Activated CD4-positive, alpha-beta T cell treated with anti-CD3 and anti-CD28 coated beads, Interleukin-2, amount 50 U/mL, for 24 hours (primary cell): ENCODE measurements around the gene TGFB1I1.
A peak's percentile ranks its signal among the peaks of the same experiment; 100 is the strongest.
"Not testable (repeated sequence)": the region's sequence is repeated elsewhere in the genome, so short reads cannot be mapped to it uniquely, and the experiment has no call there.

Source experiments
- DNase-seq, 2 donors: peaks; one replicate each; pipeline ENCODE4 v3.0.0-alpha.2; 2020; ENCODE audit warnings: low read depth in 1 of 2, low spot score in 1 of 2

Gene TGFB1I1

DNA sequence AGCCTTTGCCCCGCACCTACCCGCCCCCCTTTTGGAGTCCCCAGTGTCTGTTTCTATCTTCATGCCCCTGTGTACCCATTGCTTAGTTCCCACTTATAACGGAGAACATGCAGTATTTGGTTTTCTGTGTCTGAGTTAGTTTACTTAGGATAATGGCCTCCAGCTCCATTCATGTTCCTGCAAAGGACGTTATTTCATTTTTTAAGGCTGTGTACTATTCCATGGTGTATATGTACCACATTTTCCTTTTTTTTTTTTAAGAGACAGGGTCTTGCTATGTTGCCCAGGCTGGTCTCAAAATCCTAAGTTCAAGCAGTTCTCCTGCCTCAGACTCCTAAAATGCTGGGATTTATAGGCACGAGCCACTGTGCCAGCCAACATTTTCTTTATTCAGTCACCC is 4.1 kb upstream of the TGFB1I1 start:
- DNase-seq: no peak

DNA sequence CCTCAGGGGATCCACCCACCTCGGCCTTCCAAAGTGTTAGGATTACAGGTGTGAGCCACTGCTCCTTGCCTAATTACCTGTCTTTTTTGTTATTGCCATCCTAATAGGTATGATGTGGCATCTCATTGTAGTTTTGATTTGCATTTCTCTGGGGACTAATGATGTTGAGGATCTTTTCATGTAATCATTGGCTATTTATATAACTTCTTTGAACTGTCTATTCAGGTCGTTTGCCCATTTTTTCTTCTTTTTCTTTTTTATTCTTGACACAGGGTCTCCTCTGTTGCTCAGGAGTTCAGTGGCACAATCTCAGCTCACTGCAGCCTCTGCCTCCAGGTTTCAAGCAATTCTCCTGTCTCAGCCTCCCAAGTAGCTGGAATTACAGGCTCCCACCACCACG is 1.3 kb upstream of the TGFB1I1 start:
- no peak for DNase-seq

DNA sequence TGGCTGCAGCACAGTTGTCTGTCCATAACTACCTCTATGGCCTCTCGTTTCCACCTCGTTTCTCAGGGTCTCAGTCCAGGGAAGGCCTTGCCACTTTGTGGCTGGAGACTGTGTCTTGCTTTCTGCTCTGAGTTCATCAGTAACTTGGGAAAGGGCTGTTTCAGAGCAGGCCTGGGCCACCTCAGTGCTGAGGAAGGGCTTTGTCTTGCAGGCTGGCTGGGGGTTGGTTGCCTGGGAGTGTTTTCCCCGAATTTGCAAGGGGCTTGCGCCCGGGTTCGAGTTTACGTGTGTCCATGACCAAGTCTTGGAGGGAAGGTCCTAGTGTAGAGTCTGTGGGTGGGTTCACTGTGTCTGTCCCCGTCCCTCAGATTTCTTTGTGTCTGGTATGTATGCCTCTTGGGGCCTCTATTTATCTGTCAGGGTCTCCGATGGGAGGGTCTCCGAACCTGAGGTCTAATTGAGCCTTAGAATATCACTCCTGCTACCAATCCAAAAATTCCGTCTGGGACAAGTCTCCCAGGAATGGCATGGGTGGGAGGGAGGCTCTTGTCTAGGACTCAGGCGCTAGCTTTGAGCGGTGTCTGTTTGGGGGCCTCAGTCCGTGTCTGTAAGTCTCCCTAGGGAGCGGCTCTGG is 594 bp upstream of the TGFB1I1 start:
- DNase-seq: no peak

DNA sequence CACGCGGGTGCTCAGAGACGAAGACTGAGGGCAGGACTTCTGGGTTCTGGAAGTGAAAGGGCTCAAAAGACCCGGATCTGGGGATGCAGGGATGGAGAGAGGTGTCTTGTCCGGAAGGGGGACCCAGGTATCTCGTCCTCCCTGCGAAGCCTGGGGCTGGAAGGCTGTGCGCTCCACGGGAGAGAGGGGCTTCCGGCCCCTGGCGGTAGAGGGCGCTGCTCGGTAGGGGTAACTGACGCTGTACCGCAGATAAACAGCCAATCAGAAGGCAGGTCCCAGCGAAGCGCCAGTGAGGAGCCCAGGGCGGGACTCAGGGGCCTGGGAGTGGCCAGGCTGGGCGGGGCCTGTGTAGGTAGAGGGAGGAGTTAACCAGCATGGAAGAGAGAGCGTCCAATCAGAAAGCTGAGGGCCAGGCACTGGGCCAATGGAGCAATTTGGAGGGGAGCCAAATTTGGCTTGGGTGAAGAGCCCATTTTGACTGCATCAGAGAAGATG is 804 bp downstream of the TGFB1I1 start:
- no peak for DNase-seq

DNA sequence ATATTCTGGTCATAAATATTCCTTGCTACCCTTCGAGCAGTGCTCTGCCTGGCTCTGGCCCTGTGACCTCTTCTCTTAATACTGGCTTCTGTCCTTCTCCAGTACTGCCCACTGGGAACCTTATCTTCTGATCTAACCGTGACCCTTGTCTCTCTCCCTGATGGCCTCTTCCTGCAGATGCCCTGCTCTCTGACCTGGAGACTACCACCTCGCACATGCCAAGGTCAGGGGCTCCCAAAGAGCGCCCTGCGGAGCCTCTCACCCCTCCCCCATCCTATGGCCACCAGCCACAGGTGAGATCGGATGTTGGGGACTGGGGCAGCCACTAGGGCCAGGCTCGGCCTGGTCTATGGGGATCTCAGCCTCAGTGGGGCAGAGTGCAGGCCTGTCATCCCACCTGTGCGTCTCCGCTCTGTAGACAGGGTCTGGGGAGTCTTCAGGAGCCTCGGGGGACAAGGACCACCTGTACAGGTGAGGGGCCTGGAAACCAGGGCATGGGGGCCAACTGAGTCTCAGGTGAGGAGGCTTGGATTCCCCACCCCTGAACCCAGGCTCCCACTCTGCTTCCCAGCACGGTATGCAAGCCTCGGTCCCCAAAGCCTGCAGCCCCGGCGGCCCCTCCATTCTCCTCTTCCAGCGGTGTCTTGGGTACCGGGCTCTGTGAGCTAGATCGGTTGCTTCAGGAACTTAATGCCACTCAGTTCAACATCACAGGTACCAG is 1.5 kb downstream of the TGFB1I1 start:
- DNase-seq: no peak

DNA sequence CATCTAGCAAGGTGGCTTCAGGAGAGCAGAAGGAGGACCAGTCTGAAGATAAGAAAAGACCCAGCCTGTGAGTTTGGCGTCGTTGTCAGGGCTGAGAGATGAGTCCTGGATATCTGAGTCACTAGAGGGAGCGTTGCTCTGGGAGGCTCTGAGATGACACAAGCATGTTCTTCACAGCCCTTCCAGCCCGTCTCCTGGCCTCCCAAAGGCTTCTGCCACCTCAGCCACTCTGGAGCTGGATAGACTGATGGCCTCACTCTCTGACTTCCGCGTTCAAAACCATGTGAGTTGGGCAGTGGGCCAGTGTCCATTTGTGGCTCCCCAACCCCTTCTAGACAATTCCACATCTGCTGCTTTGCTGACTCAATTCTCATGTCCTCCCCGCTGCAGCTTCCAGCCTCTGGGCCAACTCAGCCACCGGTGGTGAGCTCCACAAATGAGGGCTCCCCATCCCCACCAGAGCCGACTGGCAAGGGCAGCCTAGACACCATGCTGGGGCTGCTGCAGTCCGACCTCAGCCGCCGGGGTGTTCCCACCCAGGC is 2.3 kb downstream of the TGFB1I1 start:
- DNase-seq: no peak

DNA sequence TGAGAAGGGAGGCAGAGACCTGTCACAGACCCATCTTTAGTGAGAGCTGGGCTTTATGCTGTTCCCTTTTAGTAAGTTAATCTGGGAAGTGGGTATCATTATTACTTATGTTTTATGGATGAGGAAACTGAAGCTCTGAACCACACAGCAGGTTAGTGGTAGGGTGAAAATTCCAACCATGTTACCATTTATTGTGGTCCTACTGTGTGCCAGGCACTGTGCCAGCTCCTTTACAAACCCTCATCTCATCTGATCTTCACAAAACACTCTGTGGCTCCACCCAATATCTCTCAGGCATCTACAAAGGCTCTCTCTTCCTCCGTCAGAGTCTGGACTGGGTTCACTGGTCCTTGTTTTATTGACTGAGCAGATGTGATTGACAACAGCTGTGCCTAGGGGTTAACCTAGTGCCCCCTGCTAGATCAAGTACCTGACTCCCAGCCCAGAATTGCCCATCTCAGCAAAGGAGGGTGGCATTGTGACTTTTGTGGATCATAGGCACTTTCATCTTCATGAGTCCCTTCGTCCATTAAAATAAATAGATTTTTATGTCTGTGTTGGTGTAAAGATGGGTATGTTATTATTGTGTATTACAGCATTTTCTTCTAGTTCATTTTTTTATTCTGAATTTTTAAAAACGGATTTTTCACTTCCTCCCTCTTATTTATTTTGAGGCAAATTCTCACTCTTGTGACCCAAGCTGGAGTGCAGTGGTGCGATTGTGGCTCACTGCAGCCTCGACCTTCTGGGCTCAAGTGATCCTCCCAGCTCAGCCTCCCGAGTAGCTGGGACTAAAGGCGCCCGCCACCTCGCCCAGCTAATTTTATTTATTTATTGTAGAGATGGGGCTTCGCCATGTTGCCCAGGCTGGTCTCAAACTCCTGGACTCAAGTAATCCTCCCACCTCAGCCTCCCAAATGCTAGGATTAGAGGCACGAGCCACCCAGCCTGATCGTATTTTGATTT is 3.1 kb downstream of the TGFB1I1 start:
- DNase-seq: no peak

DNA sequence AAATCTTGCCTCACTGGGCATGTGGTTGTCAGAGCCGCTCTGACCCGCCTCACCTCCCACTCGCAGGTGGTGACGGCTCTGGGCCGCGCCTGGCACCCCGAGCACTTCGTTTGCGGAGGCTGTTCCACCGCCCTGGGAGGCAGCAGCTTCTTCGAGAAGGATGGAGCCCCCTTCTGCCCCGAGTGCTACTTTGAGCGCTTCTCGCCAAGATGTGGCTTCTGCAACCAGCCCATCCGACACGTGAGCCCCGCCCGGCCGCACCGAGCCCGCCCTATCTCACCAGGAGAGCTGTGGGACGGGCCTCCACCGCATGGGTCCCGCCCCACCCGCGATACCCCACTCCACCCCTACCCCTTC is 4.0 kb downstream of the TGFB1I1 start:
- no peak for DNase-seq

DNA sequence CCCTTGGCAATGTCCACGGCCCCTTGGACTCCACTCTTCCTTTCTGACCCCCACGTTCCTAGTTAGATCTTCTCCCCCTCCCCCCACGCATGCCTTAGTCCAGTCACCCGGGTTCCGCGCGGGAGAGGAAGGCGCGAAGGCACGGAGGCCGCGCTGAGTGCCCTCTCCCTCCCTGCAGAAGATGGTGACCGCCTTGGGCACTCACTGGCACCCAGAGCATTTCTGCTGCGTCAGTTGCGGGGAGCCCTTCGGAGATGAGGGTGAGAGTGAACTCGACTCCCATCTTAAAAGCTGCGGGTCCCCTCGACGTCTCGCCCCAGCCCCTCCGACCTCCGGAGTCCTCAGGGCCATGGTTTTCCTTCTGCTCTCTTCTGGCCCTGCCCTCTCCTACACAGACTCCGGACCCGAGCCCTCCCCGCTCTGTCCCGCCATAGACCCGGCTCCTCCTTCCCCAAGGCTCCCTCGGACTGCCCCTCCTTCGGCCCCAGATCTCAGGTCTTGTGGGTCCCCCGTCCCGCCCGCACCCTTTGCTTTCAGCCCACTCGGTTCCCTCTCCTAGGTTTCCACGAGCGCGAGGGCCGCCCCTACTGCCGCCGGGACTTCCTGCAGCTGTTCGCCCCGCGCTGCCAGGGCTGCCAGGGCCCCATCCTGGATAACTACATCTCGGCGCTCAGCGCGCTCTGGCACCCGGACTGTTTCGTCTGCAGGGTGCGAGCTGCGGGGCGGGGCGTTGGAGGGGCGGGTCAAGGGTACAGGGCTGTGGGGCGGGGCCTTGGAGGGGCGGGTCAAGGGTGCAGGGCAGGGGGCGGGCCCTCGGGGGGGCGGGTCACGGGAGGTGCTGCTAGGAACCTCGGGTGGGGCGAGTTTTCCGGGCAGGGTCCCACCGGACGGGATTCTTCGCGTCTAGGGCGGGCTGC is 4.6 kb downstream of the TGFB1I1 start:
- peak; percentile 71 to 80 for DNase-seq

DNA sequence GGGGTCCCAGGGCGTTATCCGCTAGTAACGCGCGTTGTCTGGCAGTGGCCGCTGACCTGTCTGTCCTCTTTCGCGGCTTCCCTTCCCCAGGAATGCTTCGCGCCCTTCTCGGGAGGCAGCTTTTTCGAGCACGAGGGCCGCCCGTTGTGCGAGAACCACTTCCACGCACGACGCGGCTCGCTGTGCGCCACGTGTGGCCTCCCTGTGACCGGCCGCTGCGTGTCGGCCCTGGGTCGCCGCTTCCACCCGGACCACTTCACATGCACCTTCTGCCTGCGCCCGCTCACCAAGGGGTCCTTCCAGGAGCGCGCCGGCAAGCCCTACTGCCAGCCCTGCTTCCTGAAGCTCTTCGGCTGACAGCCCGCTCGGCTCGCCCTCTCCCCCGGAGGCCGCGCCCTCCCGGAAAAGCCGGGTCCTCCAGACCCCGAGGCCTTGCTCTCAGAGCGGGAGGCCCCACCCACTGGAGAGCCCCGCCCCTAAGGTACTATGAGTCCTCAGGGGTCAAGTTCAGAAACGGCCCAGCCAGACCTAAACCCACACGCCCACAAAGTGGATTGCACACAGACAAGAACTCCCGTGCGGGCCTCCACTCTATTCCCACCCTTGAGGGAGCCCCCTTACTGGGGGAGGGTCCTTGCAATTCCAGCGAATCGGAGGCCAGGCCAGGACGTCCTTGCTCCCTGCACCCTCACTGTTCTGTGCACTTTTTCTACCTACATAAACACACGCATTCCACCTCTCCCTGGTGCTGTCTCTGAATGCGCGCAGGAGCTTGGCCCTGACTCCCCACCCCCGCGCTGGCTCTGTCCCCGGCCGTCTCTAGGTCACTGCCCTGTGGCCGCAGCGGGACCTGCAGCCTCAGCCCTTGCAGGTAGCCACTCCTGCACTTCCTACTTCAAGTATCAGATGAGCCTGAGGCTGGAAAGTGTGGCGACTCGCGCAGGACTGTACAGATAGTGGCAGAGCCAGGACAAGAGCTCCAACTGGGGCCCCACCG is 5.6 kb downstream of the TGFB1I1 start:
- no peak for DNase-seq

DNA sequence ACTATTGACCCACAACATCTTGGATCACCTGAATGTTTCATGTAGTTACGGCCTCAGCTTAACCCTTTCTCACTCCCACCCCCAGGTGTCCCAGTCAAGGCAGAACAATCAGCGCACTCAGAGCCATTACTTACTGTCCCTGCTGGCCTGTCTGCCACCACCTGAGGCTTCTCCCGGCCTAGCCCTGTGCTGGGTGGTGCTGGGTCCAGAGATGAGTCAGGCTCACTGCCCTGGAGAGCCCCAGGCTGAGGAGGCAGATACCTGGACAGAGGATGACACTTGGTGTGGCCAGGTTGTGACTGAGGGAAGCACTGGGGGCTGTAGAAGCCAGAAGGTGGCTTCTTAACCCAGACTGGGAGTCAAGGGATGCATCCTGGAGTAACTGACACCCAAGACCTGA is 7.0 kb downstream of the TGFB1I1 start:
- DNase-seq: no peak

DNA sequence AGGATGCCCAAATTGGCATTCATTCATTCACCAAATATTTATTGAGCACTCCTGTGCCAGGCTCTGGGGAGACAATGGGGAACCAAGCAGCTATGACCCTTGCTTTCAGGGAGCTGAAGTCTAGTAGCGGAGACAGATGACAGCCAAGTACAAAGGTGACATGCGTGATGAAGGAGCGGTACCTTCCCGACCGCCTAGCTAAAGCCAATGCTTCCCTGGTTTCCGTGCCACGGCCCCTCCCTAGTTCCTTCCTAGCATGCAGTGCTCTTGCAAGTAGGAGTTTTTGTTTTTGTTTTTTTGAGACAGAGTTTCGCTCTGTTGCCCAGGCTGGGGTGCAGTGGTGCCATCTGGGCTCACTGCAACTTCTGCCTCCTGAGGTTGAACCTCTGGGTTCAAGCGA is 7.8 kb downstream of the TGFB1I1 start:
- DNase-seq: no peak

DNA sequence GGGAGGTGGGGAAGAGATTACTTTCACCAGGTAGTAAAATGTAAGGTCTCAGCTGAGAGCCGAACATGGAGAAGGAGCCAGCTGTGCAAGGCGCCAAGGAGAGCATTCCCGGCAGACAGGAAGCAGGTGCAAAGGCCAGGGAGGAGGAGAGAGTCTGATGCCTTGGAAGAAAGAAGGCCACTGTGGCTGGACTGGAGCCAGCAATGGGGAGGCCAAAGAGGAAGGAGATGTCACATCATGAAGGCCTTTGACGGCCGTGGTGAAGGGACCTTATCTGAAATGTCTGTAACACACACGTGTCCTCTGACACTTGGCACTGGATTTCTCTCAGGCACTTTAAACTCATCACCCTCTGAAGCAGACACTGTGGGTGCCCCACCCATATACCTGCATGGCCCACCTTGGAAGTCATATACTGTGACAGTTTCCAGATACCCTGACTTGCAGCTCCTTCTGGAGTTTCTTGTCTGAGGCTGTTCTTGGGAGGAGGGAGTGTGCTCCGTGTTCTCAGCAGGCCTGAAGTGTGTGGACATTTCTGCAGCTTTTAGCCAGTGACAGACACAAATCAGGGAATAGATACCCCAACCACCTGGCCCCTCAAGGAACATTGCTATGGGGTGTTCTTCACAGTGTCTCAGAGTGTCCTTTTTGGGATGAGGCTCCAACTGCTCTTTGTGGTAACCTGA is 9.0 kb downstream of the TGFB1I1 start:
- no peak for DNase-seq

DNA sequence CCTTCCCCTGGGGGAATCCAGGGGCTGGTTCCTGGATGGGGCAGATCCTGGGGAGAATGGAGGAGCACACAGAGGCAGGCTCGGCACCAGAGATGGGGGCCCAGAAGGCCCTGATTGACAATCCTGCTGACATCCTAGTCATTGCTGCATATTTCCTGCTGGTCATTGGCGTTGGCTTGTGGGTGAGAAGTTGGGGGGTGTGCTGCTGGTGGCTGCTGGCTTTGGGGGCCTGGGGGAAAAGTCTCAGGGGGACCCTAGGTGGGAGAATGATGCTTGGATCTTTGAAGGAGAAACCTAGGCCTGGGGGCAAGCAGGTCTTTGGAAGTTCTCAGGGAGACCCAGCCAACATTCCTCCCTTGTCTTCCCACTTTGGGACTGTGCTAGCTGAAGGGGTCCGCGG is 11.1 kb downstream of the TGFB1I1 start, which contains the start of gene SLC5A2:
Gene SLC5A2 (plus strand): TSS at position 43 of the 400 bp plus-strand sequence. CDS start 14 bp downstream, at position 57.
- DNase-seq: no peak

DNA sequence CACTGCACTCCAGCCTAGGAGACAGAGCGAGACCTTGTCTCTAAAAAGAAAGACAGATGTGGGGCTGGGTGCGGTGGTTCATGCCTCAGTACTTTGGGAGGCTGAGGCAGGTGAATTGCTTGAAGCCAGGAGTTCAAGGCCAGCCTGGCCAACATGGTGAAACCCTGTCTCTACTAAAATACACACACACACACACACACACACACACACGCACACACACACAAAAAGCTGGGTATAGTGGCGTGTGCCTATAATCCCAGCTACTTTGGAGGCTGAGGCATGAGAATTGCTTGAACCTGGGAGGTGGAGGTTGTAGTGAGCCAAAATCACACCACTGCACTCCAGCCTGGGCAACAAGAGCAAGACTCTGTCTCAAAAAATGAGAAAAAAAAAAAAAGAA is 12.1 kb downstream of the TGFB1I1 start:
- not testable (repeated sequence) for DNase-seq

DNA sequence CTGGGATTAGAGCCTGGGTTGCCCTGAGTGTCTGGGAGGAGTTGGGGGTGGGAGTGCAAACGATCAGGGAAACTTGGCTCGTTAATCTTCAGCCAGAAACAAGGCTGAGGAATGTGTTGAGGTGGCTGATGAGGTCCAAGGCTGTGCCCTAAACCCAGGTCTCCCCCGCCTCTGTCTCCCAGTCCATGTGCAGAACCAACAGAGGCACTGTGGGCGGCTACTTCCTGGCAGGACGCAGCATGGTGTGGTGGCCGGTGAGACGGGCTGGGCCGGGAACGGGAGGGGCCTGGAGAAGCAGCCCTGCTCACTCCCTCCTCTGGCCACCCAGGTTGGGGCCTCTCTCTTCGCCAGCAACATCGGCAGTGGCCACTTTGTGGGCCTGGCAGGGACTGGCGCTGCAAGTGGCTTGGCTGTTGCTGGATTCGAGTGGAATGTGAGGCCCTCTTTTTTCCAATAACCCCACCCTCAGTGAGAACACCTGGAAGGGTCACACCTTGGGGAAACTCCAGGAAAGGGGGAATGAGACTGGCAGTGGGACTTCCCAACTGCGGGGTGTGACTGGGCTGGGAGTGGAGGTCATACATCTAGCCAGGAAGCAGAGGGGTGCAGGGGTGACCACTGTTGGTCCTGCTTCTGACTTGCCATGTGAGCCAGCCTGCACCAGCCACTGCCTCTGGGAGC is 12.7 kb downstream of the TGFB1I1 start:
- DNase-seq: no peak

DNA sequence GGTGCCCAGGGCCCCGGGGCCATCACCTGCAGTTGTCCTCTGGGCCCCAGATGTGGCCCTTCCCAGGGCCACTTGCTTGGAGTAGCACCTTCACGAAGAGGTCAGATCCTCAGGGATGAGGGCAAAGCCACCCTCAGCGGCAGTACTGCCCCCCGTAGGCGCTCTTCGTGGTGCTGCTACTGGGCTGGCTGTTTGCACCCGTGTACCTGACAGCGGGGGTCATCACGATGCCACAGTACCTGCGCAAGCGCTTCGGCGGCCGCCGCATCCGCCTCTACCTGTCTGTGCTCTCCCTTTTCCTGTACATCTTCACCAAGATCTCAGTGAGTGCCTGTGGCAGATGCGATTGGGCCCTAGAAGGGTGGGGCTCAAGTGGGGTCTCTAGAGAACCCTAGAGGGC is 13.6 kb downstream of the TGFB1I1 start:
- no peak for DNase-seq

DNA sequence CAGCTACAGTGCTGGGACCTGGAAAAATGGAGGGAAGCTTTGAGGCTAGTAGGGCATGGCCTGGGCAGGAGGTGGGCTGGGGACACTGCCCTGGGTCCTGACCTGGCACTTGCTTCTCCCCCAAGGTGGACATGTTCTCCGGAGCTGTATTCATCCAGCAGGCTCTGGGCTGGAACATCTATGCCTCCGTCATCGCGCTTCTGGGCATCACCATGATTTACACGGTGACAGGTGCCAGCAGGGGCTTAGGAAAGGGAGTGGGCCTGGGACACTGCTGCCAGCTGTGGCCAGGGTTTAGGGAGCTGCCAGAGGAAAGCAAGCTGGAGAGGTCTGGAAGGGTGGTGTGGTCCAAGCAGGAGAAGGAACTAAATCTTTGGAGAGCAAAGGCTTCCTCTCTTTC is 14.1 kb downstream of the TGFB1I1 start:
- DNase-seq: no peak
